ENCODE measurements around the gene GPR84. TPM values are rescaled to one million over a fixed set of nuclear protein-coding genes. Genes with fewer than 3 reads are reported as not detected.

Gene GPR84
- total RNA-seq, 1 donor from 2014 or later, result 0.16 TPM

GRCh38 chr12:54390668-54391551, 26.6 kb upstream of the GPR84 start:
- DNase-seq, result peak; percentile 39

- DNase-seq, result no peak
Measured at GRCh38 chr12:54390176-54390667, 25.9 kb upstream of the GPR84 start.

- DNase-seq, result no peak
Measured at GRCh38 chr12:54389607-54390175, 25.4 kb upstream of the GPR84 start.

GRCh38 chr12:54389134-54389508, 24.8 kb upstream of the GPR84 start:
- no peak for DNase-seq

GRCh38 chr12:54388237-54389133, 24.2 kb upstream of the GPR84 start:
- no peak for DNase-seq

- DNase-seq, result no peak
Measured at GRCh38 chr12:54387114-54387467, 22.8 kb upstream of the GPR84 start.

GRCh38 chr12:54386403-54387113, 22.3 kb upstream of the GPR84 start:
- no peak for DNase-seq

- no peak for DNase-seq
Measured at GRCh38 chr12:54385251-54385914, 21.1 kb upstream of the GPR84 start.

- DNase-seq, result no peak
Measured at GRCh38 chr12:54384591-54385041, 20.3 kb upstream of the GPR84 start, which contains the start of gene ZNF385A. ZNF385A (minus strand) TSS chr12:54384733; CDS start chr12:54384514, 219 bp downstream.

- no peak for DNase-seq
Measured at GRCh38 chr12:54383041-54383609, 18.8 kb upstream of the GPR84 start.

- no peak for DNase-seq
Measured at GRCh38 chr12:54381136-54381535, 16.9 kb upstream of the GPR84 start.

GRCh38 chr12:54379398-54380201, 15.3 kb upstream of the GPR84 start:
- peak; percentile 81 for DNase-seq

GRCh38 chr12:54378796-54379397, 14.6 kb upstream of the GPR84 start:
- peak; percentile 20 for DNase-seq

- DNase-seq, result no peak
Measured at GRCh38 chr12:54377797-54378515, 13.7 kb upstream of the GPR84 start.

GRCh38 chr12:54377007-54377406, 12.7 kb upstream of the GPR84 start:
- no peak for DNase-seq

- no peak for DNase-seq
Measured at GRCh38 chr12:54376596-54376995, 12.3 kb upstream of the GPR84 start.

GRCh38 chr12:54375259-54375579, 10.9 kb upstream of the GPR84 start:
- no peak for DNase-seq

GRCh38 chr12:54374562-54375258, 10.4 kb upstream of the GPR84 start:
- DNase-seq, result no peak

Data from occipital lobe (tissue), 2 donors.